H9 (cell line): ENCODE data around the gene CHST8. TPM values are rescaled to one million over a fixed set of nuclear protein-coding genes. Genes with fewer than 3 reads are reported as not detected.

Source experiments
- DNase-seq: peaks from one replicate; pipeline ENCODE4 v3.0.0-alpha.2; 2017
- H2AFZ ChIP-seq: one replicate; pipeline ENCODE4 v1.6.1; 2013; ENCODE audit warnings: mild to moderate bottlenecking, low read length, control low read depth, moderate library complexity
- H2AK5ac ChIP-seq: 2 replicates; pipeline ENCODE4 v1.6.1; 2013; ENCODE audit warnings: low read length, control low read depth, mixed read lengths; ENCODE audit not compliant: insufficient read length
- H2BK120ac ChIP-seq: one replicate; pipeline ENCODE4 v1.6.1; 2013; ENCODE audit warnings: low read depth, mild to moderate bottlenecking, low read length, control low read depth, inconsistent platforms; ENCODE audit not compliant: poor library complexity, severe bottlenecking
- H2BK12ac ChIP-seq: 2 replicates; pipeline ENCODE4 v1.6.1; 2013; ENCODE audit warnings: low read length, control low read depth, mixed read lengths, low read depth; ENCODE audit not compliant: insufficient read length
- H2BK15ac ChIP-seq: 2 replicates; pipeline ENCODE4 v1.6.1; 2013; ENCODE audit warnings: low read depth, low read length, control low read depth
- H2BK20ac ChIP-seq: one replicate; pipeline ENCODE4 v1.6.1; 2013; ENCODE audit warnings: low read depth, mild to moderate bottlenecking, low read length, control low read depth, inconsistent platforms; ENCODE audit not compliant: poor library complexity, severe bottlenecking
- H2BK5ac ChIP-seq: 2 replicates; pipeline ENCODE4 v1.6.1; 2013; ENCODE audit warnings: low read length, control low read depth, mixed read lengths; ENCODE audit not compliant: insufficient read length
- H3K14ac ChIP-seq: 2 replicates; pipeline ENCODE4 v1.6.1; 2013; ENCODE audit warnings: low read length, control low read depth; ENCODE audit not compliant: insufficient read depth
- H3K18ac ChIP-seq: 2 replicates; pipeline ENCODE4 v1.6.1; 2013; ENCODE audit warnings: low read depth, mild to moderate bottlenecking, mixed read lengths, low read length, control low read depth; ENCODE audit not compliant: insufficient read length
- H3K23ac ChIP-seq: 2 replicates; pipeline ENCODE4 v1.6.1; 2013; ENCODE audit warnings: low read length, control low read depth, mixed read lengths, low read depth; ENCODE audit not compliant: insufficient read length
- H3K23me2 ChIP-seq: 2 replicates; pipeline ENCODE4 v1.6.1; 2013; ENCODE audit warnings: low read depth, mild to moderate bottlenecking, mixed read lengths, low read length, control low read depth; ENCODE audit not compliant: insufficient read length, poor library complexity, severe bottlenecking
- H3K27ac ChIP-seq: 2 replicates; pipeline ENCODE4 v1.5.1; 2013; ENCODE audit warnings: low read length, control low read depth, mixed read lengths, low read depth; ENCODE audit not compliant: insufficient read length
- H3K27me3 ChIP-seq: 2 replicates; pipeline ENCODE4 v1.6.1; 2013; ENCODE audit warnings: low read length, control low read depth, inconsistent platforms; ENCODE audit not compliant: insufficient read depth
- H3K4ac ChIP-seq: 2 replicates; pipeline ENCODE4 v1.6.1; 2013; ENCODE audit warnings: low read depth, mild to moderate bottlenecking, control low read depth, inconsistent platforms, low read length, moderate library complexity
- H3K4me1 ChIP-seq: 2 replicates; pipeline ENCODE4 v1.6.1; 2013; ENCODE audit warnings: low read length, control low read depth, inconsistent platforms; ENCODE audit not compliant: insufficient read depth
- H3K4me2 ChIP-seq: 2 replicates; pipeline ENCODE4 v1.6.1; 2013; ENCODE audit warnings: low read length, control low read depth, mixed read lengths; ENCODE audit not compliant: insufficient read length, insufficient read depth
- H3K56ac ChIP-seq: 2 replicates; pipeline ENCODE4 v1.6.1; 2013; ENCODE audit warnings: low read depth, mild to moderate bottlenecking, mixed read lengths, low read length, control low read depth; ENCODE audit not compliant: insufficient read length
- H3K79me1 ChIP-seq: 2 replicates; pipeline ENCODE4 v1.6.1; 2013; ENCODE audit warnings: low read depth, mild to moderate bottlenecking, moderate library complexity, low read length, control low read depth, inconsistent platforms; ENCODE audit not compliant: insufficient read depth, poor library complexity, severe bottlenecking
- H3K79me2 ChIP-seq: 2 replicates; pipeline ENCODE4 v1.6.1; 2013; ENCODE audit warnings: low read length, control low read depth, inconsistent platforms; ENCODE audit not compliant: insufficient read depth
- H3K9ac ChIP-seq: 2 replicates; pipeline ENCODE4 v1.6.1; 2013; ENCODE audit warnings: low read length, control low read depth, mixed read lengths; ENCODE audit not compliant: insufficient read length; ENCODE audit errors: extremely low read depth
- H3K9me3 ChIP-seq: one replicate; pipeline ENCODE4 v1.6.1; 2013; ENCODE audit warnings: low read depth, low read length, inconsistent platforms; ENCODE audit not compliant: control insufficient read depth
- H3T11ph ChIP-seq: one replicate; pipeline ENCODE4 v1.6.1; 2013; ENCODE audit warnings: mild to moderate bottlenecking, low read length, control low read depth, inconsistent platforms
- H4K20me1 ChIP-seq: one replicate; pipeline ENCODE4 v1.6.1; 2013; ENCODE audit not compliant: control insufficient read depth, insufficient read length, insufficient read depth
- H4K5ac ChIP-seq: 2 replicates; pipeline ENCODE4 v1.6.1; 2013; ENCODE audit warnings: low read depth, mild to moderate bottlenecking, mixed read lengths, low read length, control low read depth; ENCODE audit not compliant: insufficient read length
- H4K8ac ChIP-seq: replicated peaks from 2 replicates; pipeline ENCODE4 v1.6.1; 2013; ENCODE audit warnings: low read length, control low read depth, mixed read lengths, low read depth; ENCODE audit not compliant: insufficient read length
- H4K91ac ChIP-seq: 2 replicates; pipeline ENCODE4 v1.6.1; 2013; ENCODE audit warnings: low read depth, mild to moderate bottlenecking, moderate library complexity, mixed read lengths, low read length, control low read depth; ENCODE audit not compliant: insufficient read length
- H3K27ac Mint-ChIP-seq, 3 experiments: 2 replicates in 2 of 3; 3 replicates in 1 of 3; pipeline ENCODE4 v1.8.0; 2020 to 2021; ENCODE audit warnings: mixed read lengths in 3 of 3, mild to moderate bottlenecking in 1 of 3, moderate library complexity in 1 of 3
- H3K27me3 Mint-ChIP-seq: 2 replicates; pipeline ENCODE4 v1.8.0; 2021; ENCODE audit warnings: low read depth, mild to moderate bottlenecking, moderate library complexity, mixed read lengths
- H3K36me3 Mint-ChIP-seq, 3 experiments: 2 replicates in 2 of 3; 3 replicates in 1 of 3; pipeline ENCODE4 v1.8.0; 2020 to 2021; ENCODE audit warnings: low read depth in 3 of 3, mixed read lengths in 3 of 3; ENCODE audit not compliant: insufficient read depth in 1 of 3
- H3K4me1 Mint-ChIP-seq, 2 experiments: 2 replicates each; pipeline ENCODE4 v1.8.0; 2020; ENCODE audit warnings: mixed read lengths in 2 of 2
- H3K4me3 Mint-ChIP-seq, 2 experiments: 2 replicates in 1 of 2; 3 replicates in 1 of 2; pipeline ENCODE4 v1.8.0; 2020 to 2021; ENCODE audit warnings: mild to moderate bottlenecking in 2 of 2, mixed read lengths in 2 of 2, moderate library complexity in 1 of 2
- H3K9me3 Mint-ChIP-seq, 2 experiments: 2 replicates in 1 of 2; 3 replicates in 1 of 2; pipeline ENCODE4 v1.8.0; 2020; ENCODE audit warnings: mild to moderate bottlenecking in 2 of 2, mixed read lengths in 2 of 2, moderate library complexity in 1 of 2
- CTCF ChIP-seq: fragments of 200-600 bp; sonication (generic); conservative IDR thresholded peaks from 3 replicates; pipeline ENCODE4 v1.8.0; 2021; ENCODE audit warnings: antibody characterized with exemption, mild to moderate bottlenecking
- WGBS: extraction: QIAGEN DNeasy Blood & Tissue Kit; methylation state at CpG from one replicate; pipeline ENCODE4 v1.1.7; 2013; ENCODE audit warnings: missing lambda C conversion rate, low lambda C conversion rate, mixed read lengths; ENCODE audit not compliant: insufficient read length; ENCODE audit errors: extremely low coverage; 5-methylcytosine and 5-hydroxymethylcytosine counted together
- total RNA-seq: library from RNA; stranded (reverse); gene quantifications from 2 replicates; pipeline ENCODE4 v1.2.1, GENCODE V29; 2021

The CHST8 gene
- total RNA-seq, 1 experiment from 2014 or later: 5.1 TPM

DNA sequence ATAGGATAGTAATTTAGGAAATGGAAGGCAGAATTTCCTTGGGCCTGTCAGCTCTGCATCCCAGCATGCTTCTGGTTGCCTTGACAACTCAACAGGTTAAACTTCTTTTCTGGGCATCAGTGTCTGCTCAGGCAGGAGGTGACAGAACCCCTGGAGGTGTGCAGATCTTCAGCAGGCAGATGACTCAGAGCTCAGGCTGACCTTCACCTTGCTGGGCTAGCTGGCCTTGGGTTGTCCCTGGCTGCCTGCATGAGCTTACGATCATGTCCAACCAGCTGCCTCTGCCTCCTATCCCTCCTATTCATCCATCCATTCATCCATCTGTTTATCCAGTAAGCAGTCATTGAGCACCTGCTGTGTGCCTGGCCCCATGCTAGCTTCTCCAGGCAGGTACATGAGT lies 93.7 kb downstream of the CHST8 start:
- DNase-seq: no peak
- TF ChIP-seq CTCF: no peak
- Histone ChIP-seq H3K4me1 (no peaks in the 10 kb centered on the region; the same call in 1 of the 2 replicates), H2AK5ac (no peak overlapping the region), H3K23ac (no peak overlapping the region), H4K5ac (no peak overlapping the region), H3K27me3 (no peaks in the 10 kb centered on the region), H3K79me2 (no peaks in the 10 kb centered on the region), H2BK15ac (no peak overlapping the region), H2BK5ac (no peak overlapping the region), H2AFZ (no peak overlapping the region), H4K20me1 (no peaks in the 10 kb centered on the region), H3T11ph (no peak overlapping the region), H3K14ac (no peak overlapping the region), H2BK12ac (no peak overlapping the region), H3K4me2 (no peak overlapping the region), H2BK20ac (no peak overlapping the region), H3K79me1 (no peaks in the 10 kb centered on the region), H3K27ac (no peak overlapping the region), H3K23me2 (no peaks in the 10 kb centered on the region), H2BK120ac (no peak overlapping the region), H3K9me3 (no peaks in the 10 kb centered on the region), H3K18ac (no peak overlapping the region), H4K8ac (no peak overlapping the region), H4K91ac (no peak overlapping the region), H3K56ac (no peak overlapping the region), H3K9ac (no peak overlapping the region), H3K4ac (no peak overlapping the region)
- no CpG with 5 or more reads among the region's 1 CpG for WGBS
- Mint-ChIP-seq H3K9me3 (no peaks in the 10 kb centered on the region), H3K27ac (no peak overlapping the region; a peak in 1 of 7 replicates), H3K4me1 (peaks cover 16 to 17% of the 10 kb centered on the region in 2 experiments), H3K4me3 (no peak overlapping the region), H3K36me3 (no peaks in the 10 kb centered on the region), H3K27me3 (peaks cover 4% of the 10 kb centered on the region)
